Measurements from ENCODE around the gene TMED8. TPM values are rescaled to one million over a fixed set of nuclear protein-coding genes. Genes with fewer than 3 reads are reported as not detected.

TMED8 gene
- total RNA-seq, 1 donor from 2014 or later, result 9.9 TPM

DNA sequence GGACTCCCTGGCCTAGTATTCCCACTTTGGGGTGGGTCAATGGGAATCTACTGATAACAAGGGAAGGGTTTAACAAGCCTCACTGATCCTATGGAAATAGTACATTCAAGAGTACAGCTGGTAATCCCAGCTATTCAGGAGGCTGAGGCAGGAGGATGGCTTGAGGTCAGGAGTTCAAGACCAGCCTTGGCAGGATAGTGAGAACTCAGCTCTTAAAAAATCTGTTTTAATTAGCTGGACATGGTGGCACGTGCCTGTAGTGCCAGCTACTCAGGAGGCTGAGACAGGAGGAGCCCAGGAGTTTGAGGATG, 60.7 kb downstream of the TMED8 start:
- TF ChIP-seq, protein P1, sequence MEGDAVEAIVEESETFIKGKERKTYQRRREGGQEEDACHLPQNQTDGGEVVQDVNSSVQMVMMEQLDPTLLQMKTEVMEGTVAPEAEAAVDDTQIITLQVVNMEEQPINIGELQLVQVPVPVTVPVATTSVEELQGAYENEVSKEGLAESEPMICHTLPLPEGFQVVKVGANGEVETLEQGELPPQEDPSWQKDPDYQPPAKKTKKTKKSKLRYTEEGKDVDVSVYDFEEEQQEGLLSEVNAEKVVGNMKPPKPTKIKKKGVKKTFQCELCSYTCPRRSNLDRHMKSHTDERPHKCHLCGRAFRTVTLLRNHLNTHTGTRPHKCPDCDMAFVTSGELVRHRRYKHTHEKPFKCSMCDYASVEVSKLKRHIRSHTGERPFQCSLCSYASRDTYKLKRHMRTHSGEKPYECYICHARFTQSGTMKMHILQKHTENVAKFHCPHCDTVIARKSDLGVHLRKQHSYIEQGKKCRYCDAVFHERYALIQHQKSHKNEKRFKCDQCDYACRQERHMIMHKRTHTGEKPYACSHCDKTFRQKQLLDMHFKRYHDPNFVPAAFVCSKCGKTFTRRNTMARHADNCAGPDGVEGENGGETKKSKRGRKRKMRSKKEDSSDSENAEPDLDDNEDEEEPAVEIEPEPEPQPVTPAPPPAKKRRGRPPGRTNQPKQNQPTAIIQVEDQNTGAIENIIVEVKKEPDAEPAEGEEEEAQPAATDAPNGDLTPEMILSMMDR (IDR thresholded peaks at IDR 0.05; ENCODE audit: unreplicated experiment), result no peak
- Mint-ChIP-seq H3K4me1 (ENCODE audit: unreplicated experiment) (peaks cover 12% of the 10 kb centered on the region), H3K27me3 (ENCODE audit: unreplicated experiment) (peaks cover 14% of the 10 kb centered on the region), H3K4me3 (ENCODE audit: unreplicated experiment) (no peak overlapping the region), H3K9me3 (ENCODE audit: unreplicated experiment) (no peaks in the 10 kb centered on the region), H3K36me3 (ENCODE audit: low read depth, unreplicated experiment) (peaks cover 4% of the 10 kb centered on the region), H3K27ac (ENCODE audit: unreplicated experiment) (no peak overlapping the region)
- DNase-seq (ENCODE audit: low spot score), result no peak

DNA sequence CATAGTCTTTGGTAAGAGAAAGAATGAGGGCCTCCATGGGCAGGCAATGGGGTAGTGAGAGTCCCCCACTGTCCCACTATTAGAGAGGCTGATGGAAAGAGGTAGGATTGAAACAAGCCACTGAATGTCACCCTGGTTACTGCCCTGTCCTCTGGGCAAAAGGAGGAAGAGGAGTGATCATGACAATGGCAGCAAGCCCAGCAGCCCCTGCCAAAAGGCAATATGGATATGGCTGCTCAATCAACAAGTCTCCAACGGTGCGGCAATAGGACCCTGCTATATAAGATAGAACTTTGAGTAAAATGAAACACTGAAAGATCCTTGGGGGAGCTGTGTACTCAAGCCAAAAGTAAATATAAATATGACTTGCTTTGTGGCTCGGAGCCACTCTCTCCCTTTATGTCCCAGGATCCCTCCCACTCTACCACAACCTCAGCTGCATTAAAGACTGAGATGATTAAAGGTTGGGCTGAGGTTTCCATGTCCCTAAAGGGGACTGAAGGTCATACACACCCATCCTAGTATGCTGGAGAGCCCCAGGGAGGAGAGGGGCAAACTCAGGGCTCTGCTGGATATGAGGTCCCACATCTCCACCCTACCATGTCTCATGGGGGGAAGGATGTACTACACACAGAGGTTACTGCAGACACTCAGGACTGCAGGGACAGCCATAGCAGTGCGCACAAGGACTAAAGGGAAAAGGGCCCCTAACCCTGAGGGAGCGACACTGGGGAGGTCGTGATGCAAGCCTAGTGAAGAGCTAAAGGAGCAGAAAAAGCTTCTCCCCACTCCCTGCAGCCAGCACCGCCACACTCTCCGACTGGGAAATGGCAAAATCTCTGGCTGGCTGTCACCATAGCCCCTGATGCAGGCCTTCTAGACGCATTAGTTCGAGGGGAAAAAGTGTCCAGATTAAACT, 62.1 kb downstream of the TMED8 start:
- no peak overlapping the region for H3K27ac Mint-ChIP-seq (ENCODE audit: unreplicated experiment)
- H3K4me3 Mint-ChIP-seq (ENCODE audit: unreplicated experiment), result no peak overlapping the region
- TF ChIP-seq, protein P1 (IDR thresholded peaks at IDR 0.05; ENCODE audit: unreplicated experiment), result no peak
- DNase-seq (ENCODE audit: low spot score), result no peak
- peaks cover 8% of the 10 kb centered on the region for H3K4me1 Mint-ChIP-seq (ENCODE audit: unreplicated experiment)
- H3K9me3 Mint-ChIP-seq (ENCODE audit: unreplicated experiment), result no peaks in the 10 kb centered on the region
- H3K27me3 Mint-ChIP-seq (ENCODE audit: unreplicated experiment), result peaks cover 7% of the 10 kb centered on the region
- H3K36me3 Mint-ChIP-seq (ENCODE audit: low read depth, unreplicated experiment), result peaks cover under 1% of the 10 kb centered on the region

DNA sequence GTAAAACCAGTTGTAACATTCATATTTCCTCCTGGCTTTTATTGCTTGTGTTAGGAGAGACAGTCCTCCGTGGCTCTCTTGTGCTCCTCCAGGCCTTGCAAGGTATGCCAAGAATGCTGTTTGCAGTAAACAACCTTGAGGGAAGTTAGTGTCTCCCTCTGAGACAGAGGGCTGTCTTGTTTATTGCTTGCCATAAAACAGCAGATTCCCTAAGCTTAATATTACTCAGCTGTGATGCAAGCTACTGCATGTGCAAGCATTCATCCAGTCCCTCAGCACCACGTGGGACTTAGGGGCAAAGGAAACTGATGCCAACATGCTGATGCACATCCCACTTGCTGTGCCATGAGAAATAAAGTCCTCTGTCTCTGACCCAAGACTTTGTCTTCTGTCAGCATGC, 62.9 kb downstream of the TMED8 start:
- Mint-ChIP-seq H3K4me1 (ENCODE audit: unreplicated experiment) (peaks cover 5% of the 10 kb centered on the region), H3K27ac (ENCODE audit: unreplicated experiment) (no peak overlapping the region)

DNA sequence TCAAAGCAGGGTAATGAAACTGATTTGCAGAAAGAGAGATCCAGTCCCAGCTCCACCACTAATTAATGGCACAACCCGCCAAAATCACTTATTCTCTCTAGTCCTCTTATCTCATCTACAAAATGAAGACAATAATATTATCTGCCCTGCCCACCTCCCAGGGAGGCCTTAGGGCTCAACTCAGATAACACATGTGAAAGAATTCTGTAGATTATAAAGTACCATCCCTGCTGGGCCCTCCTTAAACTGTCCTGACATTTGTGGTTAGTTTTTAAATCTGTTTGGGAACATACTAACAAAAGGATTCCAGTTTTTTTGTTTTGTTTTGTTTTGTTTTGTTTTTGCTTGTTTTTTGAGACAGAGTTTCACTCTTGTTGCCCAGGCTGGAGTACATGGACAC, 63.5 kb downstream of the TMED8 start:
- Mint-ChIP-seq H3K4me3 (ENCODE audit: unreplicated experiment) (no peak overlapping the region), H3K27ac (ENCODE audit: unreplicated experiment) (no peak overlapping the region), H3K4me1 (ENCODE audit: unreplicated experiment) (peaks cover 9% of the 10 kb centered on the region), H3K36me3 (ENCODE audit: low read depth, unreplicated experiment) (no peaks in the 10 kb centered on the region), H3K9me3 (ENCODE audit: unreplicated experiment) (no peaks in the 10 kb centered on the region), H3K27me3 (ENCODE audit: unreplicated experiment) (peaks cover 4% of the 10 kb centered on the region)
- TF ChIP-seq, protein P1 (IDR thresholded peaks at IDR 0.05; ENCODE audit: unreplicated experiment), result no peak
- no peak for DNase-seq (ENCODE audit: low spot score)

More for the DNA sequence above, 62.9 kb downstream of the TMED8 start:
- TF ChIP-seq, protein P1 (IDR thresholded peaks at IDR 0.05; ENCODE audit: unreplicated experiment), result no peak
- no peak for DNase-seq (ENCODE audit: low spot score)
- Mint-ChIP-seq H3K9me3 (ENCODE audit: unreplicated experiment) (no peaks in the 10 kb centered on the region), H3K27me3 (ENCODE audit: unreplicated experiment) (peaks cover 4% of the 10 kb centered on the region), H3K36me3 (ENCODE audit: low read depth, unreplicated experiment) (no peaks in the 10 kb centered on the region), H3K4me3 (ENCODE audit: unreplicated experiment) (no peak overlapping the region)

DNA sequence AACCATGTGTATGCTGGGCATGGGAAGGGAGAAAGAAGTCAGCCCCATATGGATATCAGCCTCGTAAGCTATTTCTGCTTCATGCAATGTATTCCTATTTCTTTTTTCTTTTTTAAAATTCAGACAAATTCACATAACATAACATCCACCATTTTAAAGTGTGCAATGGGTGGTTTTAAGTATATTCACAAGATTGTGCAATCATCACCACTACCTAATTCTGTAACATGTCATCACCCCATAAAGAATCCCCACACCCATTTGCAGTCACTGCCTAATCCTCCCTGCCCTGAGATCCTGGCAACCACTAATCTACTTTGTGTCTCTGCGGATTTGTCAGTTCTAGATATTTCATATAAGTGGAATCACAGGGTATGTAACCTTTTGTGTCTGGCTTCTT, 65.7 kb downstream of the TMED8 start:
- peaks cover 9% of the 10 kb centered on the region for H3K4me1 Mint-ChIP-seq (ENCODE audit: unreplicated experiment)
- no peak for DNase-seq (ENCODE audit: low spot score)
- H3K36me3 Mint-ChIP-seq (ENCODE audit: low read depth, unreplicated experiment), result no peaks in the 10 kb centered on the region
- H3K27ac Mint-ChIP-seq (ENCODE audit: unreplicated experiment), result no peak overlapping the region
- TF ChIP-seq, protein P1 (IDR thresholded peaks at IDR 0.05; ENCODE audit: unreplicated experiment), result no peak
- no peak overlapping the region for H3K4me3 Mint-ChIP-seq (ENCODE audit: unreplicated experiment)
- H3K27me3 Mint-ChIP-seq (ENCODE audit: unreplicated experiment), result no peaks in the 10 kb centered on the region
- no peaks in the 10 kb centered on the region for H3K9me3 Mint-ChIP-seq (ENCODE audit: unreplicated experiment)

Data from endothelial cell (in vitro differentiated cells).